Measurements from ENCODE around the gene CETN3. TPM values are rescaled to one million over a fixed set of nuclear protein-coding genes. Genes with fewer than 3 reads are reported as not detected.
"Not testable (repeated sequence)": the region's sequence is repeated elsewhere in the genome, so short reads cannot be mapped to it uniquely, and the experiment has no call there.

Gene CETN3
- total RNA-seq, 1 donor = 6.9 TPM

GRCh38 chr5:90378752-90379151 lies 30.8 kb downstream of the CETN3 start:
- Histone ChIP-seq H3K9me3 (ENCODE audit: low read depth, low read length) (no peaks in the 10 kb centered on the region), H3K4me1 (ENCODE audit: insufficient read depth, low read length) (no peaks in the 10 kb centered on the region), H2AFZ (ENCODE audit: low read length) (no peak overlapping the region), H4K20me1 (ENCODE audit: insufficient read depth, low read length) (no peaks in the 10 kb centered on the region), H3K27me3 (ENCODE audit: insufficient read depth, low read length) (no peaks in the 10 kb centered on the region), H3K79me2 (ENCODE audit: insufficient read depth, low read length) (no peaks in the 10 kb centered on the region), H3K4me2 (ENCODE audit: insufficient read depth, low read length) (no peak overlapping the region), H3K4me3 (ENCODE audit: insufficient read depth, low read length) (no peak overlapping the region), H3K36me3 (ENCODE audit: insufficient read depth, low read length) (no peaks in the 10 kb centered on the region), H3K27ac (ENCODE audit: low read depth, low read length) (no peak overlapping the region)
- DNase-seq (ENCODE audit: insufficient read length, low spot score, missing footprints) = no peak
- no peak for TF ChIP-seq CTCF (IDR thresholded peaks at IDR 0.05; ENCODE audit: extremely low read depth, low read depth, low read length)

GRCh38 chr5:90371269-90371668 lies 38.3 kb downstream of the CETN3 start:
- not testable (repeated sequence) for H3K4me1 ChIP-seq (ENCODE audit: insufficient read depth, low read length)

GRCh38 chr5:90368454-90369246 lies 40.9 kb downstream of the CETN3 start:
- DNase-seq (ENCODE audit: insufficient read length, low spot score, missing footprints) = no peak

More at GRCh38 chr5:90371269-90371668, 38.3 kb downstream of the CETN3 start:
- not testable (repeated sequence) for H3K79me2 ChIP-seq (ENCODE audit: insufficient read depth, low read length); H3K9me3 ChIP-seq (ENCODE audit: low read depth, low read length); H3K27ac ChIP-seq (ENCODE audit: low read depth, low read length); H3K4me2 ChIP-seq (ENCODE audit: insufficient read depth, low read length); H3K4me3 ChIP-seq (ENCODE audit: insufficient read depth, low read length); H2AFZ ChIP-seq (ENCODE audit: low read length); H4K20me1 ChIP-seq (ENCODE audit: insufficient read depth, low read length); H3K27me3 ChIP-seq (ENCODE audit: insufficient read depth, low read length); H3K36me3 ChIP-seq (ENCODE audit: insufficient read depth, low read length); DNase-seq (ENCODE audit: insufficient read length, low spot score, missing footprints)

GRCh38 chr5:90367879-90368278 lies 41.7 kb downstream of the CETN3 start:
- no peak for TF ChIP-seq CTCF (IDR thresholded peaks at IDR 0.05; ENCODE audit: extremely low read depth, low read depth, low read length)

More at GRCh38 chr5:90368454-90369246, 40.9 kb downstream of the CETN3 start:
- no peaks in the 10 kb centered on the region for H3K36me3 ChIP-seq (ENCODE audit: insufficient read depth, low read length)
- no peak for TF ChIP-seq CTCF (IDR thresholded peaks at IDR 0.05; ENCODE audit: extremely low read depth, low read depth, low read length)
- H3K4me2 ChIP-seq (ENCODE audit: insufficient read depth, low read length) = no peak overlapping the region
- H3K4me3 ChIP-seq (ENCODE audit: insufficient read depth, low read length) = no peak overlapping the region
- H4K20me1 ChIP-seq (ENCODE audit: insufficient read depth, low read length) = no peaks in the 10 kb centered on the region
- no peaks in the 10 kb centered on the region for H3K79me2 ChIP-seq (ENCODE audit: insufficient read depth, low read length)
- H3K27ac ChIP-seq (ENCODE audit: low read depth, low read length) = no peak overlapping the region
- H3K4me1 ChIP-seq (ENCODE audit: insufficient read depth, low read length) = no peaks in the 10 kb centered on the region
- no peaks in the 10 kb centered on the region for H3K27me3 ChIP-seq (ENCODE audit: insufficient read depth, low read length)
- H2AFZ ChIP-seq (ENCODE audit: low read length) = no peak overlapping the region
- H3K9me3 ChIP-seq (ENCODE audit: low read depth, low read length) = no peaks in the 10 kb centered on the region

More at GRCh38 chr5:90367879-90368278, 41.7 kb downstream of the CETN3 start:
- Histone ChIP-seq H3K4me1 (ENCODE audit: insufficient read depth, low read length) (no peaks in the 10 kb centered on the region), H3K4me3 (ENCODE audit: insufficient read depth, low read length) (no peak overlapping the region), H2AFZ (ENCODE audit: low read length) (no peak overlapping the region), H3K4me2 (ENCODE audit: insufficient read depth, low read length) (no peak overlapping the region), H4K20me1 (ENCODE audit: insufficient read depth, low read length) (no peaks in the 10 kb centered on the region), H3K79me2 (ENCODE audit: insufficient read depth, low read length) (no peaks in the 10 kb centered on the region), H3K36me3 (ENCODE audit: insufficient read depth, low read length) (no peaks in the 10 kb centered on the region), H3K27ac (ENCODE audit: low read depth, low read length) (no peak overlapping the region), H3K9me3 (ENCODE audit: low read depth, low read length) (no peaks in the 10 kb centered on the region), H3K27me3 (ENCODE audit: insufficient read depth, low read length) (no peaks in the 10 kb centered on the region)
- DNase-seq (ENCODE audit: insufficient read length, low spot score, missing footprints) = no peak
